Ishikawa (cell line): ENCODE data around the gene LIMK1.

ENCODE experiments used
- CEBPB ChIP-seq: IDR thresholded peaks from 2 replicates; pipeline ENCODE4 v1.6.1; 2012
- CREB1 ChIP-seq: IDR thresholded peaks from 2 replicates; pipeline ENCODE4 v1.6.1; 2012; ENCODE audit warnings: low read depth
- EGR1 ChIP-seq: IDR thresholded peaks from 2 replicates; pipeline ENCODE4 v1.6.1; 2012
- EP300 ChIP-seq: IDR thresholded peaks from 2 replicates; pipeline ENCODE4 v1.6.1; 2012; ENCODE audit warnings: borderline replicate concordance
- FOXM1 ChIP-seq: IDR thresholded peaks from 2 replicates; pipeline ENCODE4 v1.6.1; 2012; ENCODE audit warnings: low read depth, borderline replicate concordance
- MAX ChIP-seq: IDR thresholded peaks from 2 replicates; pipeline ENCODE4 v1.6.1; 2012
- NFIC ChIP-seq: IDR thresholded peaks from 2 replicates; pipeline ENCODE4 v1.6.1; 2012
- RAD21 ChIP-seq: IDR thresholded peaks from 2 replicates; pipeline ENCODE4 v1.6.1; 2012; ENCODE audit warnings: low read depth
- REST ChIP-seq: IDR thresholded peaks from 2 replicates; pipeline ENCODE4 v1.6.1; 2012; ENCODE audit warnings: low read depth, mild to moderate bottlenecking
- TAF1 ChIP-seq: IDR thresholded peaks from 2 replicates; pipeline ENCODE4 v1.6.1; 2012; ENCODE audit warnings: low read depth, mild to moderate bottlenecking
- TCF12 ChIP-seq: IDR thresholded peaks from 2 replicates; pipeline ENCODE4 v1.6.1; 2012; ENCODE audit warnings: low read depth
- TEAD4 ChIP-seq: IDR thresholded peaks from 2 replicates; pipeline ENCODE4 v1.6.1; 2012
- USF1 ChIP-seq: IDR thresholded peaks from 2 replicates; pipeline ENCODE4 v1.6.1; 2012
- YY1 ChIP-seq: IDR thresholded peaks from 2 replicates; pipeline ENCODE4 v1.6.1; 2012; ENCODE audit warnings: low read depth
- ZBTB7A ChIP-seq: IDR thresholded peaks from 2 replicates; pipeline ENCODE4 v1.6.1; 2012; ENCODE audit warnings: low read depth

The LIMK1 gene

GRCh38 chr7:74044366-74045350, 38.9 kb upstream of the LIMK1 start:
- no peak for TF ChIP-seq ZBTB7A
- TF ChIP-seq TAF1: no peak
- no peak for TF ChIP-seq MAX
- TF ChIP-seq FOXM1: no peak
- TF ChIP-seq TEAD4: no peak

- no peak for TF ChIP-seq MAX
- TF ChIP-seq TAF1: no peak
Observed at GRCh38 chr7:74047804-74048380, 35.7 kb upstream of the LIMK1 start.

GRCh38 chr7:74048999-74049599, 34.5 kb upstream of the LIMK1 start:
- TF ChIP-seq FOXM1: no peak
- TF ChIP-seq NFIC: no peak
- TF ChIP-seq TEAD4: no peak
- no peak for TF ChIP-seq MAX
- no peak for TF ChIP-seq USF1
- TF ChIP-seq REST: no peak
- TF ChIP-seq TAF1: no peak
- TF ChIP-seq CREB1: no peak
- TF ChIP-seq TCF12: no peak
- TF ChIP-seq EGR1: no peak
- TF ChIP-seq CEBPB: no peak
- TF ChIP-seq ZBTB7A: no peak
- TF ChIP-seq RAD21: no peak
- TF ChIP-seq YY1: no peak
- no peak for TF ChIP-seq EP300

- TF ChIP-seq MAX (no peak), NFIC (no peak)
Observed at GRCh38 chr7:74049997-74050798, 33.4 kb upstream of the LIMK1 start.

GRCh38 chr7:74051193-74051592, 32.4 kb upstream of the LIMK1 start:
- TF ChIP-seq EGR1 (no peak), CEBPB (no peak), ZBTB7A (no peak), EP300 (no peak), MAX (no peak), NFIC (no peak), TAF1 (no peak)

- no peak for TF ChIP-seq YY1
- TF ChIP-seq NFIC: no peak
- TF ChIP-seq RAD21: peak; percentile 39; the same call in 1 of the 2 replicates
- no peak for TF ChIP-seq CREB1
- TF ChIP-seq REST: no peak
- no peak for TF ChIP-seq ZBTB7A
- TF ChIP-seq TCF12: no peak
- no peak for TF ChIP-seq EP300
Observed at GRCh38 chr7:74051629-74052410, 31.8 kb upstream of the LIMK1 start.
